NCI-H1417 treated with DMSO at 0.1 percent for 48 hours (cell line): ENCODE measurements around the gene FGD6.
A peak's percentile ranks its signal among the peaks of the same experiment; 100 is the strongest.
"Not testable (repeated sequence)": the region's sequence is repeated elsewhere in the genome, so short reads cannot be mapped to it uniquely, and the experiment has no call there.

Experiments used
- DNase-seq: peaks from one replicate; lab custom pipeline; 2025; lab: John Stamatoyannopoulos, UW

The FGD6 gene

GRCh38 chr12:95178136-95178535 is 39.1 kb downstream of the FGD6 start:
- DNase-seq = no peak

- DNase-seq = no peak
Observed at GRCh38 chr12:95177201-95177768, 40.0 kb downstream of the FGD6 start.

GRCh38 chr12:95173392-95174251 is 43.6 kb downstream of the FGD6 start:
- no peak for DNase-seq

GRCh38 chr12:95169368-95169767 is 47.9 kb downstream of the FGD6 start:
- DNase-seq = no peak

- DNase-seq = no peak
Observed at GRCh38 chr12:95168746-95169145, 48.5 kb downstream of the FGD6 start.

- DNase-seq = no peak
Observed at GRCh38 chr12:95164656-95165055, 52.6 kb downstream of the FGD6 start.

GRCh38 chr12:95158919-95159318 is 58.3 kb downstream of the FGD6 start:
- DNase-seq = no peak

- peak; percentile 57 for DNase-seq
Observed at GRCh38 chr12:95151821-95152220, 65.4 kb downstream of the FGD6 start.

GRCh38 chr12:95151406-95151805 is 65.9 kb downstream of the FGD6 start:
- peak; percentile 57 for DNase-seq

- DNase-seq = no peak
Observed at GRCh38 chr12:95150501-95150900, 66.8 kb downstream of the FGD6 start.

GRCh38 chr12:95147866-95148265 is 69.4 kb downstream of the FGD6 start:
- DNase-seq = no peak

GRCh38 chr12:95146769-95147168 is 70.5 kb downstream of the FGD6 start:
- DNase-seq = no peak

- no peak for DNase-seq
Observed at GRCh38 chr12:95143621-95144205, 73.6 kb downstream of the FGD6 start.

GRCh38 chr12:95142431-95143151 is 74.7 kb downstream of the FGD6 start:
- DNase-seq = no peak

- DNase-seq = no peak
Observed at GRCh38 chr12:95141310-95141709, 76.0 kb downstream of the FGD6 start.

- DNase-seq = not testable (repeated sequence)
Observed at GRCh38 chr12:95138031-95138430, 79.2 kb downstream of the FGD6 start.

- no peak for DNase-seq
Observed at GRCh38 chr12:95136598-95136997, 80.7 kb downstream of the FGD6 start.

- no peak for DNase-seq
Observed at GRCh38 chr12:95134085-95134484, 83.2 kb downstream of the FGD6 start.

- DNase-seq = no peak
Observed at GRCh38 chr12:95131589-95132340, 85.5 kb downstream of the FGD6 start.

GRCh38 chr12:95130096-95130495 is 87.2 kb downstream of the FGD6 start:
- DNase-seq = no peak

GRCh38 chr12:95129115-95129514 is 88.2 kb downstream of the FGD6 start:
- no peak for DNase-seq

- DNase-seq = no peak
Observed at GRCh38 chr12:95126736-95127135, 90.5 kb downstream of the FGD6 start.
